Fibroblast of upper back skin (primary cell): Measurements from ENCODE around the gene FGF14.

ENCODE experiments used
- DNase-seq: peaks from one replicate; pipeline ENCODE4 v3.0.0-alpha.2; 2013

Gene FGF14

DNA sequence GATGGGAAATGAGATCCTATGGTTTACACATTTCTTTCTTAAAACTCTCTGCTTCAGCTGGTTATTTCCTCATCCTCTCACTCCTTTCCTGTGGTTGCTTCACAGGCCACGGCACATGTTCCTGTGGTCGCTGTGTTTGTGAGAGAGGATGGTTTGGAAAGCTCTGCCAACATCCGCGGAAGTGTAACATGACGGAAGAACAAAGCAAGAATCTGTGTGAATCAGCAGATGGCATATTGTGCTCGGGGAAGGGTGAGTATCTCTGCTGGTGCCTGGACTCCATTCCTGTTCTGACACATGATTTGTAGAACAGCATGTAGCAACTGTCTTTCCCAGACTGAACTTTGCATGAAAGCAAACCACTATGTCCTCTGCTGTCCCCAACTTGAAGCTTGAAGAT lies 695.2 kb downstream of the FGF14 start:
- peak; percentile 93 for DNase-seq

DNA sequence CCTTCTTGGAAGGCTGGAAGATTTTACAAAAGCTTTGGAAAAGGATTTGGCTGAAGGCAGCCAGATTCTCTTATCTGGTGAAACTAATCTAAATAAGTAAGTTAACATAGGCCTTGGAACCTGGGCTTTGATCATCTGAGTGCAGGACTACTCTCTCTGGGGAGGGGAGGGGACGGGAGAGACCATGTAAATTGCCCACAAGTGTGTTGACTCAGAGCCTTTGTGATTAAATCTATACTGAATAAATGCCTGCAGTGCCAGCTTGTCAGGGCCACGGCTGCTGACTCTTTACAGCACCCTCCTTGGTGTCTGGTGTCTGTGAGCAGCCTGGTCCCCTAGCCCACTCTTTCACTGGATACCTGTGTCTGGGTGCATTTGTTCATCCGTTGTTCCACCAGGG lies 698.0 kb downstream of the FGF14 start:
- DNase-seq, result no peak

DNA sequence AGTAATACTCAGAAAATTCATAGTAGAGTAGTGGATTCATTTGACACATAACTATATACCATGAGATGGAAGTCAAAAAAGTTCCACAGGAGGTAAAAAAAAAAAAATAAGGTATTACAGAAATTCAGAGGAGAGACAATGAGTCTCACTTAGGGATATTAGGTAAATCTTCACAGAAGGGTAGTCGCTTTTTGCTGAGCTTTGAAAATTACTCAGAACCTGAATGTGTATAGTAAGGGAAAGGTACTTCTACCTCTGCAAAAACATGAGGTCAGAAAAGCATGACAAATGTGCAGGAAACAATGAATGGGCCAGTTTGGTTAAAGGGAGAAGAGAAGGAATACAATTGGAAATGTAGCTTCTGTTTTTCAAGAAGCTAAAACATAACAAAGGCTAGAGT lies 698.8 kb downstream of the FGF14 start:
- DNase-seq, result no peak

DNA sequence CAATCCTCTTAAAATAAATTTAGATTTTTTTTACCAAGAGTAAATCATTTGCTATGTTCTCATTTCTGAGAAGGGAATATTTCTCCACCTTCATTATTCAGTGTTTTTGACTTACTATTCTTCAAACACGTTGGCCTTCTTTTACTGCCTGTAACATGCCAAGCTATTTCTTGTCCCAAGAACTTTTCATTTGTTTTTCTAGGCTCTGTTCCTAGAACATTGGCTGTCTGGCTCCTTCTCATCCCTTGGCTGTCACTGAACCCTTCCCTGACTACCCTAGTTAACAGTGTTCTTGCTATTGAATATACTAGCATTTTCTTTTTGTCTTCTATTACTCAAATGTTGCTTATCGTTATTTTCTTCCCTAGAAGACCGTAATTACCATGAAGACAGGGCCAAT lies 701.2 kb downstream of the FGF14 start:
- no peak for DNase-seq

DNA sequence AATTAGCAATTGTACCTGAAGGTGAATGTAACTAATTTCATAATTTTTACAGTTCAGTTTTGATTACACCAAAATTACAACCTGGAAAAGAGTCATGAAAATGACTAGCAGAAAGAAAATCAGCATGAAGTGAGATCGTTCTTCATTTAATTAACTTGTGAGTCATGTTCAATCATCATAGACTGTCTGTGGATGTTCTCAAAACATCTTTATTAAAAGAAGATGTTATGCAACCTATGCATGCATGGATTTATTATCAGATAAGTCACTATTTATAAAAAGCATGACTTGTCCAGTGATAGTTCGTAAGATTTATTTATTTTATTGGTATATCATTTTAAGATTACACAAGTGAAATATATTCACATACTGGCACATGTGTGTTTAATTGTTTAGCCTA lies 703.4 kb downstream of the FGF14 start:
- DNase-seq, result peak; percentile 54

DNA sequence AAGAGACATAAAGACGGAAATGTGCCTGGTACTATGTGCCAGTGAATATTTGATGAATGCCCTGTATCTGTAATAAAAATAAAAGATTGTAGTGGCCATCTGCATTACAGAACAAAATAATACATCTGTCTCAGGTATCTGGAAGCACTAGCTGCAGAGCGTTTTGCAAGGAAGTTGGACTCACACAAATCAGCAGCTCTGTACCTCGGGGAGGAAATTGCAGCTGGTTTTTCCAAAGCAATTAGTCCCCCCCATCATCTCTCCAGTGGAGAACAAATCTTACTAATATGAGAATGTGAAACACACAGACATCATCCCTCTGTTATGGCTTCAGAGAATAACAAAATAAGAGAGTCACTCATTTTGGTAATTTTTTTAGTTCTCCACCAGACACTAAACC lies 704.1 kb downstream of the FGF14 start:
- DNase-seq, result no peak

DNA sequence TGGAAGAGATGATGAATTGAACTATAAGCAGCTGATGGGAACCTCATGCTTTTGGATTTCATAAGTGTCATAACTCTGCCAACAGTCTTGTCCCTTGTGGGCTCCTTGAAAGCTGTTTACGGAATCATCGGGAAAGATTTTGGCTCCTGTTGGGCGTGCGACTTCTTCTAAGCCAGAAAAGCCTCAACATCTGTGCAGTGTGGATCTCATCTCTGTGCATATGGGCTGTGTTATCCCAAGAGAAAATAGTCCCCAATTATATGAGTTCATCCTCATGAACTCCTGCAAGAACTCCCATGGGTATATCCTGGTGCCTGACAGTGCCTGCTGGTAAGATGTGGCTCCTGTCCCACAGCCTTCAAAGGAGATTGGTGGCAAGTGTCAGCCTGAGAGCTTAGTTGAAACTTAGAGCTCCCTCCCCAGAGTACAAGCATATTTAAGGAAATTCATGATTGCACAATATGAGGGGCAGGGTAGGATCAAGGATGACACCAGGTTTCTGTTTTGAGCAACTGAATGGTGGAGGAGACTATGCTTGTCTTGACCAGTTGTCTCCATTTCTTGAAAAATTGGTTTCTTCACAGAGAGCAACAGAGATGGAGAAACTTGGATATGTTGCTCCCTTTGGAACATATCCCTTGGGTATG lies 705.9 kb downstream of the FGF14 start:
- peak; percentile 44 for DNase-seq

DNA sequence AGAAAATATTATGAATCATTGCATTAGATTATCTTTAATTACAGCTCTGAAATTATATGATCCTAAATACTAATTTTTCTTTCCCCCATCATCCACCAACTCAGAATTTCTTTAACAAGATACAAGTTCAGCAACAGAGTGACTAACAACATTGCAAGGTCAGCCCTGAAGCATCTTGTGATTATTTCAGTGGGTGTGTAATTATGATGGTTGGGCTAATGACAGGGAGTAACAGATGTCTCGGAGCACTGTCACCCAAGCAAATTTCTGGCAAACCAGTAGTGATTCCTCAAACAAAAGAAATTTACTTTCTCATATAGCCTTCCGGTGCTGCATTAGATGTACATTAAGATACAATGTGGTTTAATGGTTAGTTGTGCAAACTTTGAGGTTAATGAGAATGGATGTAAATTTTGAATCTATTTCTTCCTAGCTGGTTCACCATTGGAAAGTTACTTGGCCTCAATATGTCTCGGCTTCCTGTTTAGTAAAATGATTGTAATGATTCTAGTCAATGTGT lies 710.4 kb downstream of the FGF14 start:
- peak; percentile 26 for DNase-seq

DNA sequence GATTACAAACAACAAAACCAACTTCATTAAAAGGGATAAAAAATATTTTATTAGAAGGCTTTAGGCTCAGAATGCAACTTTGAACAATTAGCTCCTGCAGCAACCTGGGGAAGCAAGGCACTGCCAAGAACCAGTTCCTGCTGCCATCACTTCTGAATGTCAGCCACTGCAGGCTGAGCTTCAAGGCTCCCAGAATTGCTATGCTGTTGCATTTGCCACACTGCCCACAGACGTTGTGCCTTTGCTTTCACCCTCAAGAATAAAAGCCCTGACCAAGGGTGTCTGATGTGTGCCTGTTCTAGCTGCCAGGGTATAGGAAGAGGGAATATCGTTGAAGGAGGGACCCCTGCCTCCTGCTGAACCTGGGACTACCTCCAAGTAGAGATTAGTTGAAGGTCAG lies 711.0 kb downstream of the FGF14 start:
- no peak for DNase-seq

DNA sequence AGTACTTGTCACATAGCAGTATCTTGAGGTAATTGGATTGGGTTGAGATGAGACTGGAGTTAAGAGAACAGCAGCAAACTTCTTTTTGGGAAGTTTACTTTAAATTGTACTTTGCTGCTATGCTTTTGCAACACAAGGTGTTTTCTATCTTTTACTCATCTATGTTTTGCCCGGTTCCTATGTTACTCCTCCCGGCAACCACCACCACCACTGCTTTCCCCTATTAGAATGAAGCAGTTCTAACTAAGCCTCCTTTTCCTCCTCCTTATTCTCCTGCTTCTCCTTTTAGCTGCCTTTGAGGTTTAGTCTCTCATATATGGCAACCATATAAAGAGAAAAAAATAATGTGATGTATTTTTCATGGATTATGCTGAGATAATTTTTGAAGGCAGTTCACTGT lies 715.8 kb downstream of the FGF14 start:
- no peak for DNase-seq

DNA sequence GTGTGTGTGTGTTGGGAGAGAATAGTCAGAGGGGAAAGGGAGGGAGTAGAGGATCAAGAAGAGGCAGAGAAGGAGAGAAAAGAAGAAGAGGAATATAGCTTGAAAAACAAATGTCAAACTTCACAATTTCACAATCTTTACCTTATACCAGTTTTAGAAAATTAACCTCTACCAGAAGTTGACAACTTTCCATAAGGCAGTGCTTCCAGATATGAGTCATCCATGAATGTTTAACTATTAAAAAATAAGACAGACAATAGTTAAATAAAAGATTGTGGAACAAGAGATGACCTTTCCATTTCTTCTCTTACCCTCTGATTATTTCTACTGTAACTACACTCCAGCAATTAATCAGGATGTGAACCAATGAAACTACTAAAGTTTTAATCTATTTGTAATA lies 720.0 kb downstream of the FGF14 start:
- peak; percentile 28 for DNase-seq

DNA sequence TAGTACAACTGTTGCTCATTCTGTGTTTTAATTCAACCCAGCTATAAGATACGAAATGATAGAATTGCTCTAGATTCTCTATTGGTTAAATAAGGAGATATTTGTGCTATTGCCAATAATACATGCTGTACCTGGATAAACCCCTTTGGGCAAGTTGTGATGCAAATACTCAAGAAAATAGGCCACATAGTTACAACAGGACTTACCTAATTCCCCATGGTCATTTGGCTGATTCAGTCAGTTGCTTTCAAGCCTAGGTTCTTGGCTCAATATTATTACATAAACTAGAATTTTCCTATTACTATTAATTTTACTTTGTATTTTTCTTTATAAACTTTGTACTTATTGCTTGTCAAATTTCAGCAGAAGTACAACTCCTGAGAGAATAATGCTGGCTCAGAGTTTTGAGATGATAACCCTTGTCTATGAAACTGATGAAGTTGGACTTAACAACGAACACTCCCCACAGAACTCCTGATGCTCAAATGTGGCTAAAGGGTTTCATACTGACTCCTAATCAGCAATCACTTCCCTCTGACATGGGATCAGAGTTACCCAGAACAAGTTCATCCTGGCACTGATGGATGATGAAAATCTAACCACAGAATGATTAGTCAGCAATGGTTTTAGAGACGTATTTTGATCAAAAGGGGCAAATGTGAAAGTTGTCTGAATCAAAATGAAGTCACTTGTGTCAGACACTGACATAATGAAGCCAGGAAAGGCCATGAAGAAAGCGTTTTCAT lies 728.3 kb downstream of the FGF14 start:
- DNase-seq, result no peak

DNA sequence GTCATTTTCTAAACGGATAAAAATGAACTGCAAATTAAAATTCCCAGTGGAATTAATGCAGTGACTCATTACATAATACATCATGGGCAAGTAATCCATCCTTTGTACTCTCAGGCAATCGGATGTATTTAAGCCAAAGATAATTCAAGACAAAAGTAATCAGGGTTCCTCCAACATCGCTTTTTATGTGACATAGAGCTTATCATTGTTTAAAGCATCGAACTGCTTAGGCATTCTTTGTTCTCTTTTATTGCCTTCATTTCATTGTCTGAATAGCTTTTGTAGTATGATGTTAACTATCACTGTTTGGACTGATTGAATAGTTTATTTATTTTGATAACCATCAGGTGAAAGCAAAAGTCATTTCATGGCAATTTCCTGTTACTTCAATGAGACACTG lies 740.0 kb downstream of the FGF14 start:
- DNase-seq, result no peak
